NCI-H1694 (cell line): Measurements from ENCODE around the gene UNC79.
"Not testable (repeated sequence)": the region's sequence is repeated elsewhere in the genome, so short reads cannot be mapped to it uniquely, and the experiment has no call there.

Experiments
- DNase-seq: peaks from one replicate; lab custom pipeline; 2025; lab: John Stamatoyannopoulos, UW

Gene UNC79

DNA sequence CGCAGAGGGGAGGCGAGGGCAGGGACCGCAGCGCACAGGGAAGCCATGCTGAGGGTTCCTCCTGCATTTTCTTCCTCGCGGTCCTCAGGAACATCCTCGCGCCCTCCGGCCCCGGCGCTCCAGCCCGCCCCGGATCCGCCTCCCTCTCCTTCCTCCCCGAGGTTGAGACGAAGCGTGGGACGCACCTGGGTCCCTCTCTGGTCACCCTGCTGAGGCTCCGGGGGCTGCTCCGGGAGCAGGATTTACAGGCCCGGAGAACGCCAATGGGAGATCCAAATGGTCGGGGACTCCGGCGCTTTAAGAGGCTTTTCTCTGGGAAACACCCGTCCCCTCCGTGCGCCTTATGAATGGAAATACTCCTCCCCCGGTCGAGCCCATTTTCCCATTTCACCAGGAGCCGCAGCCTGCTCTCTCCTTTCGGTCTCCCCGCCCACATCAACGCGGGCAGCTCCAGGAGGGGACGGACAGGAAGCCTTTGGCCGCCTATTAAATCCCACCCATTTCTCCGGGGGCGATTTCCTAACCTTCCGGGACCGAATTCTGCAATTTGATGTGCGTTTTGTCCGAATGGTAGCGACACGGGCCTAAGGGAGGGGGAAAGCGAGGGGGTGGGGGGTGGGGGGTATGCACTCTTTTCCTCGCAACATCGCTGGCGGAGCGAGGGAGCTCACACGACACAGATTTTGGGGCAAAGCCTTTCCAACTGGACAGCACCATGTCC, at the start of gene UNC79:
UNC79 (plus strand) TSS at position 625 of the 721 bp plus-strand sequence; CDS start at position 716, 91 bp downstream.
- DNase-seq = peak; percentile 85

DNA sequence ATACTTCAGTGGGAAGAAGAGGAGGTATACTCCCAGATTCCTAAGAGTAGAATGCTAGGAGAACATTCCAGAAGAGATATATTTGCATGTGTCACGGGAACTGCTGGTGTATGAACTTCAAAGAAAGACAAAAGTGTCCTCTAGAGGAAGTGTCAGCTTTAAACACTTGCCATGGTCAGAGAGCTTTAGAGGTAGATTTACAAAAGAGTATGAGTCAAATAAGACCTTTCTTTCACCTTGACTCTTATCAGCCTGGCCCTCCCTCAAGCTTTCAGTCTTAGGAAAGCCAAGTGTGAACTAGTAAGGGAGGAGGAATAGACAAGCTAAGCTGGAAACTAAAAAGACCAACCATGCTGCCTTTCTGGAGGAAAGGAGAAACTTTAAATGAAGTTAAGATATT, 49.1 kb upstream of the UNC79 start:
- DNase-seq = no peak

- DNase-seq = not testable (repeated sequence)
These were observed 46.5 kb upstream of the UNC79 start for GRCh38 chr14:93384256-93384655.

DNA sequence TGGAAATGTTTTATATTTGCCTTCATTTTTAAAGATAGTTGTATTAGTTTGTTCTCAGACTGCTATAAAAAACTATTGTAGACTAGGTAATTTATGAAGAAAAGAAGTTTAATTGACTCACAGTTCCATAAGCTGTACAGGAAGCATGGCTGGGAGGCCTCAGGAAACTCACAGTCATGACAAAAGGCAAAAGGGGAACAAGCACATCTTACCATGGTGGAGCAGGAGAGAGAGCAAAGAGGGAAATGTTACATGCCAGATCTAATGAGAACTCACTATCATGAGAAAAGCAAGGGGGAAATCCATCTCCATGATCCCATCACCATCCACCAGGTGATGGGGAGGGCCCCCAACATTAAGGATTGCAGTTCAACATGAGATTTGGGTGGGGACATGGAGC, 35.5 kb upstream of the UNC79 start:
- no peak for DNase-seq

- no peak for DNase-seq
These were observed 34.3 kb upstream of the UNC79 start for GRCh38 chr14:93396456-93396855.

- no peak for DNase-seq
These were observed 32.2 kb upstream of the UNC79 start for GRCh38 chr14:93398491-93398890.

DNA sequence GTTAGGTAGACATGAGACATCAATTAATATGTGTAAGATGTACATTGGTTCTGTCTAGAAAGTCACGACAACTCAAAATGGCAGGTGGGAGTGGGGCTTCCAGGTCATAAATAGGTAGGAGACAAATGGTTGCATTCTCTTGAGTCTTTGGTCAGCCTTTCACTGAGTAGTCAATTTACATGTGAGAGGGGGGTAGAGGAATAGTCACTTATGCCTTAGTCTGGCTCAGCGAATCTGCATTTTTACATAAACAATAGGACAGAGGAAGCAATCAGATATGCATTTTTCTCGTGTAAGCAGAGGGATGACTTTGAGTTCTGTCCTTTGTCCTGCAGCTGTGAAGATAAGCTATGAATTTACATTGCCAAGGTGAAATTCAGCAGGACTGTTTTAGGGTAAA, 27.8 kb upstream of the UNC79 start:
- no peak for DNase-seq

DNA sequence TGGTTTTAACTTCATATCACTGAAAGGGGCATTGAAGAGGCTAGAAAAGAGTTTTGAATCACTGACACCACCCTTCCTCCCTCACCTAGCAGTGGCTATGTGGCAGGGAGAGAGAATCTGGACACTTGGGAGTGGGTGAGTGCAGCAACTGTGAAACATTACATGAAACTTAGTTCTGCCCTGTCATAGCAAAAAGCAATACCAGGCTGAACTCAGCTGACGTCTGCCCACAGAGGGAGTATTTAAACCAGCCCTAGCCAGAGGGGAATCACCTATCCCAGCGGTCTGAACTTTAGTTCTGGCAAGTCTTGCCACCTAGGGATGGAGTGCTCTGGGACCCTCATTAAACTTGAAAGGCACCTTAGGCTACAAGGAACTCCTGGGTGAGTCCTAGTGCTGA, 20.7 kb upstream of the UNC79 start:
- DNase-seq = no peak

DNA sequence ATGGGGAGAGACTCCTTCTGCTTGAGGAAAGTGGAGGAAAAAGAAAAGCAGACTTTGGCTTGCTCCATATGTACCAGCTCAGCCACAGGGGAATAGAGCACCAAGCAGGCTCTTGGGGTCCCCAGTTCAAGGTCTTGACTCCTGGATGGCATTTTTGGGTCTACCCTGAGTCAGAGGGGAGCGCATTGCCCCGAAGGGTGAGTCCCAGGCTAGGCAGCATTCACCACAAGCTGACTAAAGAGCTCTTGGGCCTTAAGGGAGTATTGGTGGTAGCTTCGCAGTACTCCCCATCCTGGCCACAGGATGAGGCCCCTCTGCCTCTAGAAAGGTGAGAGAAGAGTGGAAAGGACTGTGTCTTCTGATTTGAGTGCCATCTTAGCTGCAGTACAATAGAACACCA, 19.8 kb upstream of the UNC79 start:
- DNase-seq = no peak

DNA sequence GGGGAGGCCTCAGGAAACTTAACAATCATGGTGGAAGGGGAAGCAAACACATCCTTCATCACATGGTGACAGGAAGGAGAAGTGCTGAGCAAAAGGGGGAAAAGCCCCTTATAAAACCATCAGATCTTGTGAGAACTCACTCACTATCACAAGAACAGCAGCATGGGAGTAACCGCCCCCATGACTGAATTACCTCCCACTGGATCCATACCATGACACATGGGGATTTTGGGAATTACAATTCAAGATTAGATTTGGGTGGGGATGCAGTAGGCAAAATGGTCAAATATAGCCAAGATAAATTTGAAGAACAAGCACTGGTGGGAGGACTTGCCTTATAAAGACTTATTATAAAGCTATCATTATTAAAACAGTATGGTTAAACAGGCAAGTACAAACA, 5.6 kb upstream of the UNC79 start:
- not testable (repeated sequence) for DNase-seq

- no peak for DNase-seq
These were observed 4.0 kb upstream of the UNC79 start for GRCh38 chr14:93426750-93427149.

DNA sequence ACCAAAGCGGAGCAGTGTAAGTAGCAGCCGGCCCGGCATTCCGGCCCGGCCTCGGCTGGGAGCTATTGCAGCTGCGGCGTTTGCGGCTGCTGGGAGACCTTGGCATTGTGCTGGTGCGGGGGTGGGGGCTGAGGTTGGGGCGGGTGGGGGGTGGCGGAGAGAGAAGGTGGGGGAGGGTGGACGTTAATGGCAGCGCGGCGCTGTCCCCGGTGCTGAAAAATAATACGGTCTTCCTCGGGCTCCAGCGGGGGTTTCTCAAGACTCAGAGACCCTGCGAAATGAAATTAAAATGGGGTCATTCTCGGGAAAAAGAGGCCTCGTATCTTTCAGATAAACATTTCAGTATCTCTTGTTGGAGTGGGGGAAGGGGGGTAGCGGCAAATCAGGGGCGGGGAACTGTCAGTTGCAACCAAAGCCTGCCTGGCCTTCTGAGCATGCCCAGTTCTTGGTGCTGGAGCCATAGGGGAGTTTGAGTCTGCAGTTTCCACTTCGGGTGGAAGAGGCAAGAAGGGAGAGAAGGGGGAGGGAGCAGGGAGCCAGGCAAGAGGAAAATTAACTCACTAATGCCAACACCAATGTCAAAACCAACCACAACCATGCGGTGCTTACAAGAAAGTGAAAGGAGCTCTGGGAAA, 414 bp downstream of the UNC79 start:
- DNase-seq = peak; percentile 97

DNA sequence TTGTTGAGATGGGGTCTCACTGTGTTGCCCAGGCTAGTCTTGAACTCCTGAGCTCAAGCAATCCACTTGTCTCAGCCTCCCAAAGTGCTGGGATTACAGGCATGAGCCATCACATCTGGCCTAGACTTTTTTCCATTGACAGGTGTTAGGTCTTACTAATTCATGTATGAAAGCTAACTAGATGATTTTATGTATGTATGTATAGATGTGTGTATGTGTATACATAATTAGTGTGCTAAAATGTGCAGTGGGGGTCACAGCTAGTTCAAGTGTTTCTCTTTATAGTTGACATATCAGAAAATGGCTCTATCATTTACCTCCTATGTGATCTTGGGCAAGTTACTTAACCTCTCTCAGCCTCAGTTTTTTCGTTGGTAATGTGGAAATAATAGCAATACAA, 23.5 kb downstream of the UNC79 start:
- DNase-seq = no peak

DNA sequence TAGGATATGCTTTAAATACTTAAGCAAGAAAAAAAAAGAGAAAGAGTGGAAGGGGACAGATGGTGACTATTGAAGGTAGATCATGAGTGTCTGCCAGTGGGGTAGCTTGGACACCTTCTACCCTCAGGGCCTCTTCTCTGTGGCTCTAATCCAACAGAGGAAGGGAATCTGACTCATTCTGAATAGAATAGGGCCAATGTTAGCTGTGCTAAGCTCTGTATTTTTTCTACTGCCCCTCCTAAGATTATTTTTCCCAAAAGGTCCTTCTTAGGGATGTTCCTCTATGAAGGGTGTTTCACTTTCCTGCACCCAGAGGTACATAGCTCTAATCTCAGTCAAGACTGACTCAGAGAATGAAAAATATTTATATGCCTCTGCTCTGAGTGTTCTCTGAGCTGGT, 25.6 kb downstream of the UNC79 start:
- no peak for DNase-seq

DNA sequence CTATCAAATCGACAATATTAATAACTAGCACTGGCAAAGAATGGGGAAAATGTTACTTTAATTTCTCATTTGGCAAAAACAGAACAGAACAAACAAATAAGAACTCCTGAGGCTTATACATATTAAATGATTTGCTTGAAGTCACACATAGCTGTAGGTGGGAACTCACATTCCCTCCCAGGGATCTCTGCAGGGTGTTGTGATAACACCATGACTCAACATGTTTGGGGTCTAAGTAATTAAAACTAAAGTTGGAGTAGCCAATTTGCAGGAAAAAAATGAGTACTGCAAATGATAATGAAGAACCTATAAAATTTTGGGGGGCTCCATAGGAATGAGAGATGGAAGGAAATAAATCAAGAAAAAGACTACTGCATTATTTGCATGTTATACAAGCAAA, 27.5 kb downstream of the UNC79 start:
- no peak for DNase-seq

DNA sequence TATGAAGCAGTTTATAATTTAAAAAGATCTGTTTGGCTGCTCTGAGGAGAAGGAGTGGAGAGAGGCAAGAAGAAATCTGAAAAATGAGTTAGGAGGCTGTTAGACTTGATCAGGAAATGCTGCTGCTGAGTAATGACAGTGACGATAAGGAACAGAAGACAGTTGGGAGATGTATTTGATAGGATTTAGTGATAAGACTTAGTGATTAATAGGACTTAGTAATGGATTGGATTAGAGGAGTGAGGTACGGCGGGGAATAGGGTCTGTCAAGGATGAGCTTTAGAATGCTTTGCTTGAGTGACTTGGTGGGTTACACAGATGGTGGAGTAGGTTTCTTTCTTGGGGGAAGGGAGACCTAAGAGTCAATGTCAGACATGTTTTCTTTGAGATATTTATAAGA, 31.7 kb downstream of the UNC79 start:
- no peak for DNase-seq

GRCh38 chr14:93464271-93464670, 33.5 kb downstream of the UNC79 start:
- DNase-seq = no peak

DNA sequence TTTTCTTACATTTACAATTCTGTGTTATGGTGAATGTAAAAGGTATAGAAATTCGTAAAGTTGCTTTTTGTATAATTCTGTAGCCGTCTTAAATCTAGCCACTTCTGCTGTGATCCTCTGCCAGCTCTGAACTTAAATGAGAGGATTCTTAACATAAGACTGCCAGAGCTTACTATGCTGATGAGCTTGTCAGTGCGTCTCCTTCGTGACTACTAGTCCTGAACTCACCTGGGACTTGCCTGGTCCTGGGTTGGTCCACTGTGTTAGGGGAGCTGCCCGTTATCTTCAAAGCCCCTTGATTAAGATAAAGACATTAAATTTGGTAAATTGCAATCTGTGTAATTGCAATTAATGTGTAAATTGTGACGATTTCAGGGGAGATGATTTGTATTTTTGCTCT, 44.7 kb downstream of the UNC79 start:
- DNase-seq = no peak

DNA sequence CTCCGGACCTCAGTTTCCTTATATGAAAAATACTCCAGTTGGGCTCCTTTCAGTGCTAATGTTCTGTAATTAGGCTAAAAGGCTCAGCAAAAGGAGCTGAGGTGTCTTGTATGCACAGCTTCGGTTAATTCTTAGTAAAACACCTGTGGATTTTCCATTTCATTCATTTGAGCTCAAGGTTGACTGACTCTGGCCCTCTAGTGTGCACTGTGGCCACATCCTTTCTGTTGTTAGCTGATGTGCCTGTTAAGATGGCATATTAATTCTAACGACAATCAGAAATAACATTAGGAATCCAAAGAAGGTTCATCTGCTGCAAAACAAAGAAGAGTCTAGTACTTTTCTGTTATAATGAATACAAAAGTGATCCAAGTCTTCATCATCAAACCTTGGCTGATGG, 45.6 kb downstream of the UNC79 start:
- no peak for DNase-seq

- not testable (repeated sequence) for DNase-seq
These were observed 48.3 kb downstream of the UNC79 start for GRCh38 chr14:93479074-93479473.

GRCh38 chr14:93480867-93481266, 50.1 kb downstream of the UNC79 start:
- DNase-seq = no peak

GRCh38 chr14:93481758-93482157, 51.0 kb downstream of the UNC79 start:
- DNase-seq = no peak

DNA sequence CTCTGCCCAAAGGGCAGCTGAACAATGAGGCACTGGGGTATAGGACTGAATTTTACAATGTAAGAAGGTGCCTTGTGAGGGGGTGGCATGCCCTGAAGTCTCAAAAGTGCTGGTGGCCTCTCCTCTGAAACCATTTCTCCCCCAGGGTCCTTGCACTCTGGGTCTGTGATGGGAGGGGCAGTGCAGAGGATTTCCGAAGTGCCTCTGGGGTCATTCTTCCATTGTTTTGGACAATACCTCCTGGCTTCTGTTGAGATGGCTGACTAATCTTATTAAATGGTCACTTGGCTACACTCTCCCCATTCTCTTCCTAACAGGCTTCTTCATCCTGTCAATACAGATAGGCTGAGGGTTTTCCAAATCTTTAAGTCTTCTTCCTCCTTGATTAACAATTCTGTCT, 59.3 kb downstream of the UNC79 start:
- DNase-seq = no peak

GRCh38 chr14:93493054-93493453, 62.3 kb downstream of the UNC79 start:
- DNase-seq = no peak
